AG04449 (cell line): ENCODE measurements around the gene MED26.
"Not testable (repeated sequence)": the region's sequence is repeated elsewhere in the genome, so short reads cannot be mapped to it uniquely, and the experiment has no call there.

ENCODE experiments used
- CTCF ChIA-PET: fragments of 350-600 bp; formaldehyde crosslinking; extraction: SDS; loops from one replicate; lab custom pipeline; 2021; ENCODE audit warnings: antibody characterized with exemption; lab: Yijun Ruan, JAX
- POLR2A ChIA-PET: fragments of 400-600, 350-600 bp; formaldehyde crosslinking; extraction: SDS; loops from one replicate; lab custom pipeline; 2020; ENCODE audit warnings: antibody characterized with exemption, inconsistent platforms; lab: Yijun Ruan, JAX
- DNase-seq: peaks from one replicate; pipeline ENCODE4 v3.0.0-alpha.2; 2010; ENCODE audit warnings: low read depth, low spot score
- H3K4me3 ChIP-seq: 2 replicates; pipeline ENCODE4 v1.5.1; 2011; ENCODE audit warnings: low read depth, mild to moderate bottlenecking, control low read depth, low read length
- TF ChIP-seq, protein P1 (sequence below): IDR thresholded peaks from one replicate; pipeline ENCODE4 v1.5.1; 2011; ENCODE audit warnings: mild to moderate bottlenecking, moderate library complexity, low read length, control low read depth, inconsistent platforms; ENCODE audit not compliant: insufficient read depth; ENCODE audit errors: missing control alignments

The MED26 gene

GRCh38 chr19:16548956-16549355, 79.0 kb downstream of the MED26 start:
- no peak for DNase-seq
- TF ChIP-seq, protein P1, sequence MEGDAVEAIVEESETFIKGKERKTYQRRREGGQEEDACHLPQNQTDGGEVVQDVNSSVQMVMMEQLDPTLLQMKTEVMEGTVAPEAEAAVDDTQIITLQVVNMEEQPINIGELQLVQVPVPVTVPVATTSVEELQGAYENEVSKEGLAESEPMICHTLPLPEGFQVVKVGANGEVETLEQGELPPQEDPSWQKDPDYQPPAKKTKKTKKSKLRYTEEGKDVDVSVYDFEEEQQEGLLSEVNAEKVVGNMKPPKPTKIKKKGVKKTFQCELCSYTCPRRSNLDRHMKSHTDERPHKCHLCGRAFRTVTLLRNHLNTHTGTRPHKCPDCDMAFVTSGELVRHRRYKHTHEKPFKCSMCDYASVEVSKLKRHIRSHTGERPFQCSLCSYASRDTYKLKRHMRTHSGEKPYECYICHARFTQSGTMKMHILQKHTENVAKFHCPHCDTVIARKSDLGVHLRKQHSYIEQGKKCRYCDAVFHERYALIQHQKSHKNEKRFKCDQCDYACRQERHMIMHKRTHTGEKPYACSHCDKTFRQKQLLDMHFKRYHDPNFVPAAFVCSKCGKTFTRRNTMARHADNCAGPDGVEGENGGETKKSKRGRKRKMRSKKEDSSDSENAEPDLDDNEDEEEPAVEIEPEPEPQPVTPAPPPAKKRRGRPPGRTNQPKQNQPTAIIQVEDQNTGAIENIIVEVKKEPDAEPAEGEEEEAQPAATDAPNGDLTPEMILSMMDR, result no peak
- ChIA-PET CTCF (no interaction called here), POLR2A (no interaction called here)
- no peak overlapping the region for H3K4me3 ChIP-seq

- POLR2A ChIA-PET, result no interaction called here
- no peak overlapping the region for H3K4me3 ChIP-seq
- TF ChIP-seq, protein P1, result no peak
- CTCF ChIA-PET, result no interaction called here
- no peak for DNase-seq
Measured at GRCh38 chr19:16544473-16545231, 83.4 kb downstream of the MED26 start.

DNA sequence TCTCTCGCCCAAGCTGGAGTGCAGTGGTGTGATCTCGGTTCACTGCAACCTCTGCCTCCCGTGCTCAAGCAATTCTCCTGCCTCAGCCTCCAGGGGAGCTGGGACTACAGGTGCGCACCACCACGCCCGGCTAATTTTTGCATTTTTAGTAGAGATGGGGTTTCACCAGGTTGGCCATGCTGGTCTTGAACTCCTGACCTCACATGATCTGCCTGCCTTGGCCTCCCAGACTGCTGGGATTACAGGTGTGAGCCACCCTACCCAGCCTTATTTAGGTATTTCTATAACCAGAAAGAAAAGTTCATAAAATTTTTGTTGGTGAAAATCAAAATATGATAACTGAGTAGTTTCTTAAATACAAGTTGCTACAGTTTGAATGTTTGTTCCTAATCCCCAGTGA, 84.3 kb downstream of the MED26 start:
- POLR2A ChIA-PET, DNase-seq: not testable (repeated sequence)
- CTCF ChIA-PET, result interaction anchor here (0.7 kb wide), 1 partner anchor 38 kb away, joined by 3 read pairs; no protein-coding TSS in a partner anchor
- peak overlapping the region; percentile 18; the same call in 1 of the 2 replicates for H3K4me3 ChIP-seq

DNA sequence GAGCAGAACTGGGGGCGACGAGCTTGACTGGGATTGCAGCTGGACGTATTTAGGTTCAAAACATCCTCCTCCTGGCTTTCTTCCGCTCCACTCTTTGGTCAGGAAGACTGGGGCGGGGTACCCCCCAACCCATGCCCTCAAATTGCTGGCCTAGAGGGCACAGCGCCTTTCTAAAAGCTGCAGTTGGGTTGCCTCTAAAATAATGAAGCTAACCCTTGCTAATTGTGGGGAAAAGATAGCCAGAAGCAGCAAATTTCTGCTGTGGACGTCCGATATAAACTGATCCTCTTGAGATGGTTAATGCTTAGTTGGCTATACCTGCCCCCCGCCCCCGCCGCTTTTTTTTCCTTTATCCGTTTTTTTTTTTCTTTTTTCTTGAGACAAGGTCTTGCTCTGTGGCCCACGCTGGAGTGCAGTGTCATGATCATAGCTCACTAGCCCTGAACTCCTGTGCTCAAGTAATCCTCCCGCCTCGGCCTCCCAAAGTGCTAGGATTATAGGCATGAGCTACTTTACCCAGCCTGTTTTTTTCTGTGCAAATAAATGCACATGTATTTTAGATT, 85.0 kb downstream of the MED26 start:
- ChIA-PET POLR2A (interaction anchor here (0.6 to 0.8 kb wide), 2 partner anchors 10 to 42 kb away, joined by 3 read pairs; no protein-coding TSS in a partner anchor), CTCF (interaction anchor here (0.7 kb wide), 1 partner anchor 39 kb away, joined by 3 read pairs; no protein-coding TSS in a partner anchor)
- DNase-seq, result no peak
- TF ChIP-seq, protein P1, result no peak
- peak overlapping the region; percentile 69 for H3K4me3 ChIP-seq

GRCh38 chr19:16542045-16542909, 85.7 kb downstream of the MED26 start, which contains the start of gene CHERP:
TSS of gene CHERP (minus strand) at chr19:16542437. CDS start at chr19:16542378, 59 bp downstream.
- peak; percentile 46 for DNase-seq
- TF ChIP-seq, protein P1, result no peak
- H3K4me3 ChIP-seq, result peak within 1 kb of the TSS; percentile 69
- CTCF ChIA-PET, result interaction anchor here (1.4 kb wide), 1 partner anchor 15 kb away, joined by 3 read pairs; no protein-coding TSS in a partner anchor
- POLR2A ChIA-PET, result interaction anchor here (0.6 to 0.8 kb wide), 2 partner anchors 11 to 43 kb away, joined by 3 read pairs; no protein-coding TSS in a partner anchor

DNA sequence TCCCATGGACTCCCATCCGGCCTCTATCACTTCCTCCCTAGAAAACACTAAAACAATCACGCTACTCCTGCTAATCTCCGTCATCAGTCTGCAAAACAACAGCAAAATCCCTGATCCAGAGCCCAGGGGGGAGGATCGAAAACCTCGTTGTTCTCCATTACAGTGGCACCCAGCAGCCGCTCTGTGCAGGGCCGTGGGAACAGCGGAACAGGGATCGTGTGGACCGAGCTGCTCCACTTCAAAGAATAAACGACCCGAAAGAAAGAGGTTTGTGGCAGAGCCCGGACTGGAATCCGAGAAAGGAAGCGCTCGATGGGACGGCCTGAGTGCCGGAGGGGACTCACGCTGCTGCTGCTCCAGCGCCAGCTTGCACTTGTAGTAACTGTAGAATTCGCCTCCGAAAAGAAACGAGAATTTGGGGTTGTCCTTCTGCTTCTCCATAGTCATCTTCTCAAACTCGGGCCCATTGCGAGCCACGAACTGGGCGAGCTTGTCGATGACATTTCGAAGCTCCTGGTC, 86.4 kb downstream of the MED26 start:
- ChIA-PET CTCF (interaction anchor here (1.4 kb wide), 1 partner anchor 14 kb away, joined by 3 read pairs; no protein-coding TSS in a partner anchor), POLR2A (no interaction called here)
- H3K4me3 ChIP-seq, result peak overlapping the region; percentile 69
- DNase-seq, result no peak
- TF ChIP-seq, protein P1, result no peak
